Right ventricle myocardium superior (tissue), 1 donor: Measurements from ENCODE around the gene FOXD2. TPM values are rescaled to one million over a fixed set of nuclear protein-coding genes. Genes with fewer than 3 reads are reported as not detected.

Source experiments
- ATAC-seq: fragments of 200-7000 bp; cut with Tn5 transposase; one replicate; pipeline ENCODE4 v1.9.1; 2020; ENCODE audit warnings: mild to moderate bottlenecking; ENCODE audit not compliant: poor library complexity
- DNase-seq: peaks from one replicate; pipeline ENCODE4 v3.0.0-alpha.2; 2020
- intact Hi-C: fragments of 100-400 bp; cut with DNase I; formaldehyde crosslinking; loops from one replicate; pipeline ENCODE4 v1.11.2; 2022
- total RNA-seq: library from RNA; stranded (reverse); fragmentation: NEBNext Ultra II Directional; extraction: Animal tissue kit (Norgen Biotek cat#: 25700); gene quantifications from one replicate; pipeline ENCODE4 v1.2.1, GENCODE V29; 2021
- donor health status: DM: no; HTN: yes; CAD: no; lungs with severe emphysema.

The FOXD2 gene
- total RNA-seq, 1 donor from 2014 or later = not detected

- intact Hi-C loops = no loop called here
- no peak for DNase-seq
- no peak for ATAC-seq
Measured at GRCh38 chr1:47482786-47483185, 44.9 kb downstream of the FOXD2 start.

GRCh38 chr1:47483651-47484050, 45.8 kb downstream of the FOXD2 start:
- no peak for ATAC-seq
- no peak for DNase-seq
- intact Hi-C loops = no loop called here

- intact Hi-C loops = no loop called here
- no peak for ATAC-seq
Measured at GRCh38 chr1:47485817-47486216, 48.0 kb downstream of the FOXD2 start.

GRCh38 chr1:47487332-47487731, 49.5 kb downstream of the FOXD2 start:
- intact Hi-C loops = no loop called here
- DNase-seq (no peak), ATAC-seq (no peak)

More at GRCh38 chr1:47485817-47486216, 48.0 kb downstream of the FOXD2 start:
- DNase-seq = no peak

GRCh38 chr1:47487850-47488450, 50.1 kb downstream of the FOXD2 start:
- intact Hi-C loops = no loop called here
- ATAC-seq (no peak), DNase-seq (no peak)

Other genes with a start within 250 kb of the FOXD2 start
- gene PDZK1IP1, start 248.0 kb upstream of the FOXD2 start, total RNA-seq = not detected
- gene TAL1, start 205.8 kb upstream of the FOXD2 start, total RNA-seq = 3.8 TPM
- gene STIL, start 123.9 kb upstream of the FOXD2 start, total RNA-seq = 0.65 TPM
- gene CMPK1, start 104.3 kb upstream of the FOXD2 start, total RNA-seq = 75.0 TPM
- not detected for gene FOXE3, start 21.8 kb upstream of the FOXD2 start, total RNA-seq